GM12878 (cell line): Measurements from ENCODE around the gene ENAH.

Source experiments
- BRCA1 ChIP-seq: IDR thresholded peaks from 2 replicates; pipeline ENCODE4 v1.6.1; 2011; ENCODE audit warnings: low read depth, low read length, improper control_type of control experiment
- CTCF ChIP-seq, 3 experiments: IDR thresholded peaks in 2 of 3; conservative IDR thresholded peaks in 1 of 3; 2 replicates each; pipeline ENCODE4 v1.5.1; 2011; ENCODE audit warnings: low read depth in 3 of 3, low read length in 3 of 3, mild to moderate bottlenecking in 3 of 3, control low read depth in 2 of 3, moderate library complexity in 2 of 3, inconsistent platforms in 1 of 3, mixed read lengths in 1 of 3; ENCODE audit not compliant: control insufficient read depth in 2 of 3, insufficient read depth in 1 of 3; ENCODE audit errors: extremely low read depth in 1 of 3
- ESRRA ChIP-seq: IDR thresholded peaks from 2 replicates; pipeline ENCODE4 v1.6.1; 2012; ENCODE audit warnings: mild to moderate bottlenecking, low read length, improper control_type of control experiment
- GABPA ChIP-seq: IDR thresholded peaks from 2 replicates; pipeline ENCODE4 v1.6.1; 2014; ENCODE audit warnings: antibody characterized with exemption, low read depth, mild to moderate bottlenecking, inconsistent platforms
- MXI1 ChIP-seq: fragments of 150-350 bp; IDR thresholded peaks from 2 replicates; pipeline ENCODE4 v1.6.1; 2011; ENCODE audit warnings: low read depth, mild to moderate bottlenecking, inconsistent platforms, low read length, improper control_type of control experiment
- NR2C2 ChIP-seq: IDR thresholded peaks from 2 replicates; pipeline ENCODE4 v1.6.1; 2011; ENCODE audit warnings: borderline replicate concordance, low read depth; ENCODE audit not compliant: control insufficient read depth, insufficient read length
- NR2F1 ChIP-seq: fragments of 450-650 bp; conservative IDR thresholded peaks from 2 replicates; pipeline ENCODE4 v1.6.1; 2017; ENCODE audit warnings: mild to moderate bottlenecking
- RAD21 ChIP-seq: IDR thresholded peaks from 2 replicates; pipeline ENCODE4 v1.6.1; 2011; ENCODE audit warnings: mild to moderate bottlenecking, low read depth, low read length, moderate library complexity; ENCODE audit not compliant: insufficient read depth
- SUZ12 ChIP-seq: fragments of 200-600 bp; sonication (generic); IDR thresholded peaks from one replicate; pipeline ENCODE4 v1.6.1; 2018; ENCODE audit warnings: antibody characterized with exemption, mild to moderate bottlenecking; ENCODE audit not compliant: unreplicated experiment
- ZNF24 ChIP-seq: fragments of 450-650 bp; IDR thresholded peaks from 2 replicates; pipeline ENCODE4 v1.6.1; 2017; ENCODE audit warnings: antibody characterized with exemption, mild to moderate bottlenecking
- TF ChIP-seq, protein P1 (sequence below): IDR thresholded peaks from 2 replicates; pipeline ENCODE4 v1.6.1; 2011; ENCODE audit warnings: low read depth, low read length, improper control_type of control experiment, borderline replicate concordance
- TF ChIP-seq, protein P2 (sequence below): fragments of 450-650 bp; IDR thresholded peaks from 2 replicates; pipeline ENCODE4 v1.6.1; 2018; ENCODE audit warnings: mild to moderate bottlenecking, low read depth, moderate library complexity; ENCODE audit not compliant: partially characterized antibody
- TF ChIP-seq, protein P3 (sequence below): IDR thresholded peaks from 2 replicates; pipeline ENCODE4 v1.6.1; 2012; ENCODE audit warnings: improper control_type of control experiment, low read depth, low read length; ENCODE audit not compliant: insufficient replicate concordance

DNA sequence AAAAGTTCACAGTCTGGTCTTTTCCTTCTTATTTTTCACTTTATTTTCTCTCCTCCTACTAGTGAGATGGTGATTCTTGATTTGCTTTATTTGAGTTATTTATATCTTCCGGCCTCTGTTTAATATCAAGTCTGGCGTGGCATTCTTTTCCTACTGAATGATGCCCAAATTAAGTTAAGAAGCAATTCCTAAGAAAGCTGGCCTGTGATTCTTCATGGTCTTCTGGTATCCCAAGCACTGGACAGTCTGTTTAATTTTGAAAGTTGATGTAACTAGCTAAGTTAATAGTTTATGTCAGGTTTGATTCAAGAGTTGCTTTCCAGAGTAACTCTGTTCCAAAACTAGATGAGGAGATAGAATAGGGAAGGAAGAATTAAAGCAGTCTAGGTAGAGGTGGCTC, 9.2 kb upstream of the ENAH start:
- TF ChIP-seq CTCF (IDR thresholded peaks at IDR 0.05 in 2 of 3, conservative IDR thresholded peaks at IDR 0.05 in 1 of 3; ENCODE audit: control insufficient read depth in 2 of 3, extremely low read depth in 1 of 3, insufficient read depth in 1 of 3, low read depth in 3 of 3, low read length in 3 of 3) (no peak), SUZ12 (no peak), BRCA1 (no peak), ESRRA (no peak), RAD21 (no peak), MXI1 (no peak), NR2F1 (no peak), ZNF24 (no peak), NR2C2 (no peak), GABPA (no peak)
- TF ChIP-seq, protein P1, sequence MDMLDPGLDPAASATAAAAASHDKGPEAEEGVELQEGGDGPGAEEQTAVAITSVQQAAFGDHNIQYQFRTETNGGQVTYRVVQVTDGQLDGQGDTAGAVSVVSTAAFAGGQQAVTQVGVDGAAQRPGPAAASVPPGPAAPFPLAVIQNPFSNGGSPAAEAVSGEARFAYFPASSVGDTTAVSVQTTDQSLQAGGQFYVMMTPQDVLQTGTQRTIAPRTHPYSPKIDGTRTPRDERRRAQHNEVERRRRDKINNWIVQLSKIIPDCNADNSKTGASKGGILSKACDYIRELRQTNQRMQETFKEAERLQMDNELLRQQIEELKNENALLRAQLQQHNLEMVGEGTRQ = no peak
- TF ChIP-seq, protein P2, sequence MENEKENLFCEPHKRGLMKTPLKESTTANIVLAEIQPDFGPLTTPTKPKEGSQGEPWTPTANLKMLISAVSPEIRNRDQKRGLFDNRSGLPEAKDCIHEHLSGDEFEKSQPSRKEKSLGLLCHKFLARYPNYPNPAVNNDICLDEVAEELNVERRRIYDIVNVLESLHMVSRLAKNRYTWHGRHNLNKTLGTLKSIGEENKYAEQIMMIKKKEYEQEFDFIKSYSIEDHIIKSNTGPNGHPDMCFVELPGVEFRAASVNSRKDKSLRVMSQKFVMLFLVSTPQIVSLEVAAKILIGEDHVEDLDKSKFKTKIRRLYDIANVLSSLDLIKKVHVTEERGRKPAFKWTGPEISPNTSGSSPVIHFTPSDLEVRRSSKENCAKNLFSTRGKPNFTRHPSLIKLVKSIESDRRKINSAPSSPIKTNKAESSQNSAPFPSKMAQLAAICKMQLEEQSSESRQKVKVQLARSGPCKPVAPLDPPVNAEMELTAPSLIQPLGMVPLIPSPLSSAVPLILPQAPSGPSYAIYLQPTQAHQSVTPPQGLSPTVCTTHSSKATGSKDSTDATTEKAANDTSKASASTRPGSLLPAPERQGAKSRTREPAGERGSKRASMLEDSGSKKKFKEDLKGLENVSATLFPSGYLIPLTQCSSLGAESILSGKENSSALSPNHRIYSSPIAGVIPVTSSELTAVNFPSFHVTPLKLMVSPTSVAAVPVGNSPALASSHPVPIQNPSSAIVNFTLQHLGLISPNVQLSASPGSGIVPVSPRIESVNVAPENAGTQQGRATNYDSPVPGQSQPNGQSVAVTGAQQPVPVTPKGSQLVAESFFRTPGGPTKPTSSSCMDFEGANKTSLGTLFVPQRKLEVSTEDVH = no peak
- TF ChIP-seq, protein P3, sequence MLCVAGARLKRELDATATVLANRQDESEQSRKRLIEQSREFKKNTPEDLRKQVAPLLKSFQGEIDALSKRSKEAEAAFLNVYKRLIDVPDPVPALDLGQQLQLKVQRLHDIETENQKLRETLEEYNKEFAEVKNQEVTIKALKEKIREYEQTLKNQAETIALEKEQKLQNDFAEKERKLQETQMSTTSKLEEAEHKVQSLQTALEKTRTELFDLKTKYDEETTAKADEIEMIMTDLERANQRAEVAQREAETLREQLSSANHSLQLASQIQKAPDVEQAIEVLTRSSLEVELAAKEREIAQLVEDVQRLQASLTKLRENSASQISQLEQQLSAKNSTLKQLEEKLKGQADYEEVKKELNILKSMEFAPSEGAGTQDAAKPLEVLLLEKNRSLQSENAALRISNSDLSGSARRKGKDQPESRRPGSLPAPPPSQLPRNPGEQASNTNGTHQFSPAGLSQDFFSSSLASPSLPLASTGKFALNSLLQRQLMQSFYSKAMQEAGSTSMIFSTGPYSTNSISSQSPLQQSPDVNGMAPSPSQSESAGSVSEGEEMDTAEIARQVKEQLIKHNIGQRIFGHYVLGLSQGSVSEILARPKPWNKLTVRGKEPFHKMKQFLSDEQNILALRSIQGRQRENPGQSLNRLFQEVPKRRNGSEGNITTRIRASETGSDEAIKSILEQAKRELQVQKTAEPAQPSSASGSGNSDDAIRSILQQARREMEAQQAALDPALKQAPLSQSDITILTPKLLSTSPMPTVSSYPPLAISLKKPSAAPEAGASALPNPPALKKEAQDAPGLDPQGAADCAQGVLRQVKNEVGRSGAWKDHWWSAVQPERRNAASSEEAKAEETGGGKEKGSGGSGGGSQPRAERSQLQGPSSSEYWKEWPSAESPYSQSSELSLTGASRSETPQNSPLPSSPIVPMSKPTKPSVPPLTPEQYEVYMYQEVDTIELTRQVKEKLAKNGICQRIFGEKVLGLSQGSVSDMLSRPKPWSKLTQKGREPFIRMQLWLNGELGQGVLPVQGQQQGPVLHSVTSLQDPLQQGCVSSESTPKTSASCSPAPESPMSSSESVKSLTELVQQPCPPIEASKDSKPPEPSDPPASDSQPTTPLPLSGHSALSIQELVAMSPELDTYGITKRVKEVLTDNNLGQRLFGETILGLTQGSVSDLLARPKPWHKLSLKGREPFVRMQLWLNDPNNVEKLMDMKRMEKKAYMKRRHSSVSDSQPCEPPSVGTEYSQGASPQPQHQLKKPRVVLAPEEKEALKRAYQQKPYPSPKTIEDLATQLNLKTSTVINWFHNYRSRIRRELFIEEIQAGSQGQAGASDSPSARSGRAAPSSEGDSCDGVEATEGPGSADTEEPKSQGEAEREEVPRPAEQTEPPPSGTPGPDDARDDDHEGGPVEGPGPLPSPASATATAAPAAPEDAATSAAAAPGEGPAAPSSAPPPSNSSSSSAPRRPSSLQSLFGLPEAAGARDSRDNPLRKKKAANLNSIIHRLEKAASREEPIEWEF = no peak
